GM21528 (cell line): ENCODE results near the gene NELL2.
"Not testable (repeated sequence)": the region's sequence is repeated elsewhere in the genome, so short reads cannot be mapped to it uniquely, and the experiment has no call there.

Experiments
- ATAC-seq: cut with Tn5 transposase; IDR thresholded peaks from one replicate; pipeline ENCODE4 v1.9.1; 2021; ENCODE audit warnings: mild to moderate bottlenecking, moderate library complexity; ENCODE audit not compliant: unreplicated experiment, low FRiP score

NELL2 gene

DNA sequence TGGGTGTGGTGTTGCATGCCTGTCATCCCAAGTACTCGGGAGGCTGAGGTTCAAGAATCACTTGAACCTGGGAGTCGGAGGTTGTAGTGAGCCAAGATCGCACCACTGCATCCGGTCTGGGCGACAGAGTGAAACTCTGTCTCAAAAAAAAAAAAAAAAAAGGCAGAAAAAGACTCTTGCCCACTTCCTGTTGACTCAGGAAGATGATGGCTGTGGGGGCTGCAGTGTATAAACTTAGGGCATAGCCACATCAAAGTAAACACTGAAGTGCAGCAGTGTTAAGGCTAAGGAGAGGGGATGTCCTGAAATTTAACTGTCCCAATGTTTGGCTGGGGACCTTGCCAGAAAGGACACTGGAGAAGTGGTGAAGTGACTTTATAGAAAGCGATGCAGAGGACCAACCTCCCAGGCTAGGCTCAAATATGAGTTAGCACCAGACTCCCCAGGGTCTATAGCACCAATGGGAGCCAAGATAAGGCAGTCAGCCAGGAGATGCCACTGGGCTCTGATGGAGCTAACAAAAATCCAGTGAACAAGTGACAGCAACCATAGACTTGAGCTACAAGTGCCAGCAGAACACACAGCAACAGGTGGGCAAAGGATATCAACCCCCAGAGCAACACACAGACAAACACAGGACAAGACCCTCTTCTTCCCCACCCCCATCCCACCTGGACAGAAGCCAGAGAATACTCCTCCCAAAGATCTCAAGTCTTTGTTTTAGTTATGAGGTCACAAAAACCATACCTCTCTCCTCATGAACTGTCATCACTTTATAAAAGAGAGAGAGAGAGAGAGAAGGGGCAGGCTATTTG, 28.0 kb downstream of the NELL2 start:
- ATAC-seq, result peak; percentile 93

- ATAC-seq, result peak; percentile 30
Observed at GRCh38 chr12:44847403-44847802, 28.7 kb downstream of the NELL2 start.

DNA sequence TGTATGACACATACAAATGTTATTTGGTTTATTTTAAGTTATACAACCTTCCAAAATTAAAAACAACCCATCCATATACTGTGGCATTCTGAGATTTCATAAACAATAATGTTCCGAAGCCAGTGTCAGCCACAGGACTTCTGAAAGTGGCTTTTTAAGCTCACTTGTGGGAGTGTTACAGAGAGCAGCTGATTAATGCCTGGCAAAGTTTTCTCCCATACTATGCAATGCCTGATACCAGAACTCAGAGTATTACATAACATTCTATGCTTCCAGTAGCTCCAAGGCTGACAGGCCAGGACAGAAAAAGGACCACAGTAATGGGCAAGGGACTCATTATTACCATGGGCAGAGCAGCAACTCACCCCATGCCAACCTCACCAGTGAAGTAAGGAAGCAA, 29.3 kb downstream of the NELL2 start:
- no peak for ATAC-seq

GRCh38 chr12:44842669-44843068, 33.4 kb downstream of the NELL2 start:
- no peak for ATAC-seq

- no peak for ATAC-seq
Observed at GRCh38 chr12:44839785-44840184, 36.3 kb downstream of the NELL2 start.

DNA sequence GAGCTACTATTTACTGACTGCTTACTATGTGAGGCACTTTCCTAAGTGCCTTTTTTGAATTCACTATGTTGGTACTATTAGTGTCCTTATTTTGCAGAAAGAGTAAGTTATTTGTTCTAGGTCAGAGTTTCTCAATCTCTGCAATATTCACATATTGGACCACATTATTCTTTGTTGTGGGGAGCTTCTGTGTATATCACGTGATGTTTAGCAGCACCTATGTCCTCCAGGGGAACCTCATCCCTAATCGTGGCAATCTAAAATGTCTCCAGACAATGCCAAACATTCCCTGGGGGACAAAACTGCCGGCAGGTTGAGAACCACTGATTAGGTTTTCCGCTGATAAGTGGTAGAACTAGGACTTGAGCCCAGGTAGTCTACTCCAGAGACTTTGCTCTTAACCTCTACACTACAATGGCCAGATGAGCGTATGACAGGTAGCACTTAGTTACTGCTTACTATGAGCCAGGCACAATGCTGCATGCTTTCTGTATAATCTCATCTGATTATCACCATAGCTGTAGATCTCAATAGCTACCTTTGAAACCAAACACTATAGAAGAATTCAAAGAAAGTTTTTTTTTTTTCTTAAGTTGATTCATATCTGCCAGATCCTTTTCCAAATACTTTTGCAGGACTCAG, 38.9 kb downstream of the NELL2 start:
- no peak for ATAC-seq

DNA sequence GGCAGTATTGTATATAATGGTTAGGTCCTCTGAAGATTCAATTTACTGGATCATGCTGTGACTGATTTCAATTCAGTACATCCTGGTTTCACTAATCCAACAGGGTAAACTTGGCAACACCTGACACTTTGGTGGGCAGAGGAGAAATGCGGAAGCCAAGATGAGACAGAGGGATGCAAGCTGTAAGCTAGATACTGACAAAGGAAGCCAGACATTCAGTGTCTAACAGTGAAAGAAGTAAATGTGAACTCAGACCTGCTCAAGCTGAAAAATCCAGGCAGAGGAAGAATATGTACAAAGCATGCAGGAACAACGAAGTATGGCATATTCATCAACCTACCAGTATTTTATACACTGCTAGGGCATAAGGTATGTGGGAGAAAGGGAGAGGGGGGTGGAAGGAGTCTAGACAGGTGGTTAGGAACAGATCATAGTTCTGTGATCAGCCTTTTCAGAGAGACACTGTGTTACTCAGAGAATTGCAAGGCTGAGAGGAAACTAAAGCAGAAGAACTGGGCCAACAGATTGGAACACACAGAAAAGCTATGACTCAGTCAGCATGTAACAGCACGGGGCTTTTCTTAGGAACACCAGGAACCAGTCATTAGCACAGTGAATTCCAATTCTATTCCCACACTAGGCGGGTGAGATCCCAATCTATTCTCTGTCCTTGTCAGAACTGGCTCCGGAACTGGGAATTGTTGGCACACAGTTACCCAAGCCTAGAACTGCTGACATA, 40.3 kb downstream of the NELL2 start:
- ATAC-seq, result no peak

GRCh38 chr12:44834996-44835395, 41.1 kb downstream of the NELL2 start:
- ATAC-seq, result not testable (repeated sequence)

DNA sequence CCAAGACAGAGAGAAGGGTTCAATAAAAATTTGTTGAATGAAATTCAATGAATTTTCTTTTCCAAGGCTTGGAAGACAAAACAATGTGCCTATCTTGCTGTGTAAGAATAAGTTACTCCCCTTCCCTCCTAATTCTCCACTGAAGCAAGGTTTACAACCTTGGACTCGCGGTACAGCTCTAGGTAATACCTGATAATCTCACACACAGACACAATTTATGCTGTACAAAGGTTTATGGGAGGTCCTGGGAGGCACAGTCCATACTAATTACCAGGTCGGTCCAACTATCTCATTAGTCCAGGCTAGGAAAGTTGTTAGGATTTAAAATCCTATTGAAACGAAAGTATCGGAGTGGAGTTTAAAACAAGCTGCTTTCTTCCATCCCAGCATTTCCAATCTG, 42.6 kb downstream of the NELL2 start:
- no peak for ATAC-seq

DNA sequence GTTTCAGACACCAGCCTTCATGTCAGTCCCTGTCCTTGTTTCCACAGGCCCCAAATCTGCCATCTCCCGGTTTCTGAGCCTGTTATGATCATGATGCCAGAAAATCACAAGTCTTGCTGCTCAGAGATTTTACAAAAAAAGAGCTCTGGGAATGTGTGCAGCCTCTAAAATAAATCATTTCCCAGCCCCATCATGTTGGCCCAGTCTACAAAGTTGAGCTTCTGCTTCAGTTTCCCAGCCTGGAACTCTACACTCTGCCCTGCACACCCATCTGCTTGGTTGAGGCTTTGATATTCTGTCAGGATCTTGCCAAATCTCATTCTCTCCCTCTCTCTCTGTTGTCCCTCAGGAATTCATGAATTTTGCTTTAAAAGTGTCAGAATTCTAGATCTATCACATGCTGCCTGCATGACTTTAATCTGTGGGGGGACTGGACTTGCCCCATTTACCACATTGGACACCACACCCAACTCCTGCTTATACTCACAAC, 45.5 kb downstream of the NELL2 start:
- ATAC-seq, result no peak

- no peak for ATAC-seq
Observed at GRCh38 chr12:44829045-44829444, 47.1 kb downstream of the NELL2 start.

- ATAC-seq, result no peak
Observed at GRCh38 chr12:44827832-44828438, 48.2 kb downstream of the NELL2 start.

GRCh38 chr12:44821702-44822101, 54.4 kb downstream of the NELL2 start:
- not testable (repeated sequence) for ATAC-seq

DNA sequence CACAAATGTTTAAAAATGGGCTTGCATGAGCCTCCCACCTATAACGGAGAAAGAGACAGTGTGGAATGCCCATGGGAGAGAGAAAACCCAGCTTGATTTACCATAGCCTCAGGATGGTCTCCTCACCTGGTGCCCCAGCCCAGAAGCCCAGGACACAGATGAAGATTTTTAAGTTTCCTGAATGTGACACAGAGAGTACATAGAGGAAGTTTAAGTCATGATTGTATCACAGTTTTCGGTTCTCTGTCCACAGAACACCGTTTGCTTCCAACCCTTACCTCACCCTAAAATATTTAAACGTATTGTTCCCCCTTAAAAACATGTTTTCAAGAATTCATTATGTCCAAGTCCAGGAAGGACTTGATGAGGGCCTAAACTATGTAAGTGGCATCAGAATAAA, 56.2 kb downstream of the NELL2 start:
- no peak for ATAC-seq

DNA sequence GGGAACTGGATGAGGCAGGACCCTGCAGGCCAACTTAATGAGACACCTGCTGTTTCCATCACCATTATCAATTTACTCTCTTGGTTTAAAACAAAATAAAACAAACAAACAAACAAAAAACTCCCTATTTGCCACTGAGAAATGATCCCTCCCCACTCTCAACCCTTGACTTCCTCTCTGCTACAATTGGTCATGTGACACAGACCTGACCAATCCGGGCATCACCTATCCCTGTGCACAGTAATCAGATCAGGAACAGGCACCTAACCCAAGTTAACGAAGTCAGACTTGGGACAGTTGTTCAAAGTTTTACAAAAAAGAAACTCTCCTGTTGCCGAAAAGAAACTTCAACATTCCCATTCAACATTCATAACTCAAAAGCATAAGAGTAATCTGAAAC, 58.4 kb downstream of the NELL2 start:
- no peak for ATAC-seq

- no peak for ATAC-seq
Observed at GRCh38 chr12:44816446-44817017, 59.6 kb downstream of the NELL2 start.

DNA sequence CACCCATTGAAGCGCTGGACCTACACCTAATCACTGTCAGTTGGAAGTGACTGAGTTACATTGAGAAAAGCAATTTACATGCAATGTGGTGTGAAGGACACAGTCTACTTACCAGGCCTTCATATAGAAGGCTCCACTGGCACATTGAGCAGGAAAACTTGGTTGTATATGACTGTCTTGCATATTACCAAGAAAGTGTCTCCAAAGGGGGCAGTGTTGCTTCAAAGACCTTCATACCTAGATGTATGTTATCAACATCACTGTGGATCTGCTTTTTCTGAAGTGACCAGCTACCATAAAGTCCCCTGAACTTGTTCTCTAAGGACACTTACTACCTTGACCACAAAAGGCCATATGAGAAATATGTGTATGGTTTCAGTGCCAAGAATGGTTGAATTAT, 64.1 kb downstream of the NELL2 start:
- no peak for ATAC-seq

- no peak for ATAC-seq
Observed at GRCh38 chr12:44804068-44804467, 72.0 kb downstream of the NELL2 start.

DNA sequence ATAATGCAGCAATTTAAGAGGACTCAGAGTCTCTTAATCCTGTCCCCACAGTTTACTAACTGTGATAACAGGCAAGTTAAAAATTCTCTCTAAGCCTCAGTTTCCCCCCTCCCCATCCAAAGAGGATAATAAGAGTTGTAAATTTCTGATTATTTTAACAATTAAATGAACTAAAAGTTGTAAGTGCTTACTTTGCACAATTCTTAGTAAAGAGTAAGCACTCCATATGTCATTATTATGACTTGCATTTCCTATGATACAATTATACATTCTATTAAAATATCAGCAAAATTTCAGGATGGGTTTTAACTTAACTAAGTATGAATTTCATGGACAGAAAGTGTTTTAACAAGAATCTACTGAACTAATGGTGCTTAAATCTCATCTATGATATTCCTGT, 80.1 kb downstream of the NELL2 start:
- ATAC-seq, result no peak

- ATAC-seq, result no peak
Observed at GRCh38 chr12:44788731-44789130, 87.4 kb downstream of the NELL2 start.
